ENCODE data around the gene RAP2A.

RAP2A gene

DNA sequence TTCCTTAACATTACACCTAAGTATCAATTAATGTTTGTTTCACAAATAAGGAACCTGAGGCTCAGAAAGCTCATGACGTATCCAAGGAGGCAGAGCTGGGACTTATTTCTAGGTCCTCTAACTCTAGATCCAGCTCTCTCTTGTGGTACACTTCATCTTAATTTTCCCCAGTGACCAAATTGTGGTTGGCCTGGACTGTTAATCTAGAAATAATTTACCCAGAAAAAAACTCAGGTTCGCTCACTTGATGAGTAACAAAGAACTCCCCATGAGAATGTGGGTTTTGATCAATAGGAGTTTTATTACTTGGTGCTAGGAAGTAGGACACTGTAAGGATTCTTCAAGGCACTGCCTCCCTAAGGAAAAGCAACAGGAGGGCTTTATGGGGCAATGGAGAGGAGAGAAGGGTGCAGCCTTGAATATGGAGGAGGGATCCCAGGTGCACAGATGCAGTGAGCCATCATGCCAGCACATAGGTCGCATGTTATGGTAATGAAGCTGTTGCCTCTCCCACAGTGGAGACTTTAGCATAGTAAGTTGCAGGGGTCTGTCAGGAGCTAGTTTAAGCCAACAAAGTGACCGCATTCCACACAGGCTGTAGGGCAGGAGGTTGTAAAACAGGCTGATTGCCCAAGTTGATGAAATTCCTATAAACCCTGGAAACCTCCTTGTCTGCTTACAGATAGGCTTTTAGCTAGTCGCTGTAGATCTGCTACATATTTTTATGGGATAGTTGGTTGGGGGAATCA, 14.7 kb downstream of the RAP2A start:
- no peak overlapping the region for H3K9ac ChIP-seq (ENCODE audit: low read depth, low read length)
- H3K9me3 ChIP-seq (ENCODE audit: control insufficient read depth, insufficient read depth, low read length): peaks cover 3% of the 10 kb centered on the region; the same call in 1 of the 2 replicates
- H3K4me1 ChIP-seq (ENCODE audit: insufficient read depth, low read length): peaks cover 6% of the 10 kb centered on the region; the same call in 1 of the 2 replicates
- H3K36me3 ChIP-seq (ENCODE audit: insufficient read depth, low read length): no peaks in the 10 kb centered on the region; the same call in 1 of the 2 replicates

DNA sequence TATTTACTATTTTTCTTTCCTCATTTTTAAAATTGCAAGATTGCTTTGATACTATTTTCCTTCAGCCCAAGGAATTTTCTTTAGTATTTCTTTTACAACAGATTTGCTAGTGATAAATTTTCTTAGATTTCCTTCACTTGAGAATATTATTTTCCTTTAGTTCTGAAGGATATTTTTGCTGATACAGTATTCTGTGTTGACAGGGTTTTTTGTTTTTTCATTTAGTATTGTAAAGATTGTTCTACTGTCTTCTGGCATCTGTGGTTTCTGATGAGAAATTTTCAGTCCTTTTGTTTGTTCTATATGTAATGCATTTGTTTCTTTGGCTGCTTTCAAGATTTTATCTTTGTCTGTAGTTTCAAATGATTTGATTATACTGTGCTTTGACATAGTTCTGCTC, 20.7 kb downstream of the RAP2A start:
- Histone ChIP-seq H3K36me3 (ENCODE audit: insufficient read depth, low read length) (no peaks in the 10 kb centered on the region; the same call in 1 of the 2 replicates), H3K4me1 (ENCODE audit: insufficient read depth, low read length) (no peaks in the 10 kb centered on the region), H3K9ac (ENCODE audit: low read depth, low read length) (no peak overlapping the region), H3K9me3 (ENCODE audit: control insufficient read depth, insufficient read depth, low read length) (peaks cover 6% of the 10 kb centered on the region; the same call in 1 of the 2 replicates)

DNA sequence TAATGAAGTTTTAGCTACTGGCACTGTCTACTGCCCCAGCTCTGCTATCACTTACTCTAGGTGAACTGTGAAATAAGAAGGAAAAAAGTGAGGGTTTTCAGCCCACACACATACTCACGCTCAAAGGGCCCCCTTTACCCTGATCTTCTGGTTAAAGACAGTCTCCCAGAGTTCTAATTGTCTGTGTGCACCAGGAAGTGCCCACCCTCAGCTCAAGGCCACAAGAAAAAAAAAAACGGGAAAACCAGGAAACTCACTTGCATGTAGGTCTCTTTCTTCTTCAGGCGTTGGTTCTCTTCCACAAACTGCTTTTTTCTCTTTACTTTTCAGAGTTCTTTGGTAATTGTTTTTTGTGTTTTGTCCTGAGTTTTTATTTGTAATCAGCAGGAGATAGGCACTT, 22.1 kb downstream of the RAP2A start:
- no peak overlapping the region for H3K9ac ChIP-seq (ENCODE audit: low read depth, low read length)
- peaks cover 6% of the 10 kb centered on the region; the same call in 1 of the 2 replicates for H3K9me3 ChIP-seq (ENCODE audit: control insufficient read depth, insufficient read depth, low read length)
- H3K36me3 ChIP-seq (ENCODE audit: insufficient read depth, low read length): no peaks in the 10 kb centered on the region
- no peaks in the 10 kb centered on the region for H3K4me1 ChIP-seq (ENCODE audit: insufficient read depth, low read length)

DNA sequence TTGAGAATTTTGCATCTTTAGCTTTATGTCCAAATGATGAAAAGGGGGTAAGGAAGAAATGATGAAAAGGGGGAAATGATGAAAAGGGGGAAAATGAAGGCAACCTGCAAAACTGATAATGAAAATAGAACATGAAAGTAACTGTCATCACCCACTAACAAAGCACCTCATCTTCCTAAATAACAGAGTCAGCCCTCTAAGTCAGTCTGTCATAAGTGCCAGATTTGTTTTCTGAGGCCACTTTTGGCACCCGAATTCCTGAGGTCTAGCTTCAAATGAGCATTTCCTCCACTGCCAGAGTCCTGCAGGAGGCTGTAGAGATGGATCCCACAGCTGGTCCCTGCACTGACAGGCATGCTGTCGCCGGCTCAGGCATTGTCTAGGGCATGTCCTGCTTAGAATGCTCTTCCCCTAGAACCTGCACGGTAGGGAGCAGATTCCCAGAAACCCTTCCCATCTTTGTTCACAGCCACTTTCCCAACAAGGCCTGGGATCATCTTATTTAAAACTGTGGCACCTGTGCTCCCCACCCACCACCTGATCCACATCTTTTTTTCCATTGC, 25.3 kb downstream of the RAP2A start:
- Histone ChIP-seq H3K36me3 (ENCODE audit: insufficient read depth, low read length) (no peaks in the 10 kb centered on the region), H3K4me1 (ENCODE audit: insufficient read depth, low read length) (no peaks in the 10 kb centered on the region), H3K9me3 (ENCODE audit: control insufficient read depth, insufficient read depth, low read length) (no peaks in the 10 kb centered on the region), H3K9ac (ENCODE audit: low read depth, low read length) (no peak overlapping the region)

DNA sequence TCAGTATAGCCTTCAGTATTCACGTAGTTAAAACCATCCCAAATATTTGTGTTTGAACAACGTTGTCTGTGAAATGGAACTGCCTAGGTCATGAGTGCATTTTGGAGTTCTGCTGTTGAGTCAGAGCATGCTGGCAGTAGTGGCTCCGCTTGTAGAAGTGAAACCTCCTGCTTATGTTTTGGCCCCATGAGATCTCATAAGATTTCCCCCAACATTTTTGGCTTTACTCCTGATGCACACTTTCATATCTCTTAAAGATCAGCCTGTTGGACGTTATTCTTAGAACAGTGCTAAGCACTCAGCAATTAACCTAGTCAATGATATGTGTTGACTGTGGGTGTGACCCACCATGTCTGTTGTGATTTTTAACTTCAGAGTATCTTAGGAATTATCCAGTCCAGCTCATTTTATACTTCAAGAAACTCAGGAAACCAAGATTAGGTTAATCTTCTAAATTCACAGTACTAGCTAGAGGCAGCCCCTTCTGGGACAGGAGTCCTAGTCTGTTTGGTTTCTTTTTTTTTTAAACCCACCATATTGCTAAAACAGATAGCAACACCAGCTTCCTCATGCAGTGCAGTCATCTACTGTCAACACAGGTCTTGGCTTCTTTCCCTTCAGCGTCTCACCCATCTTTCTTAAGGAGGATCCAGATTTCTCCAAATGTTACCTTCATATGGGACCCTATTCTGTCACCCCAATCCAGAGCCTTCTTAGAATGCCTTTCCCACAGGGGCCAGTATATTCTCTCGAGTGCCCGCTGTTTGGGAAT, 26.2 kb downstream of the RAP2A start:
- H3K9ac ChIP-seq (ENCODE audit: low read depth, low read length): no peak overlapping the region
- no peaks in the 10 kb centered on the region for H3K36me3 ChIP-seq (ENCODE audit: insufficient read depth, low read length)

DNA sequence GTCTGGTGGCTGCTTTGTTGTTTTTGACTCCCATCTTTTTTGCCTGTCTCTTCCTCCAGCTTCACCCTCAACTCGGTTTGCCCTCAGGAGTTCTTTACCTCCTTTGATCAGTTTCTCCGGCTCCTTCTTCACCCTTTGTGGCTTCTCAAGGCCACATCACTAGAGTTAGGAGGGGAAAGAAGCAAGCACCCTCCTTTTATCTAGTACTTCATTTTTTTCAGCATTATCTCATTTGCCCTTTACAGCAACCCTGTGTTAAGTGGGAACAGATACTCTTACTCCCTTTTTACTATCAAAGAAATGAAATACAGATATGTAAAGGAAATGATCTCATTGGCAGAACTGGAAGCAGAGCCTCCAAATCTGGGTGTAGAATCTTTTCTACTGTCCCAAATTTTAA, 26.9 kb downstream of the RAP2A start:
- no peaks in the 10 kb centered on the region for H3K36me3 ChIP-seq (ENCODE audit: insufficient read depth, low read length)
- no peaks in the 10 kb centered on the region for H3K4me1 ChIP-seq (ENCODE audit: insufficient read depth, low read length)
- H3K9ac ChIP-seq (ENCODE audit: low read depth, low read length): no peak overlapping the region
- no peaks in the 10 kb centered on the region for H3K9me3 ChIP-seq (ENCODE audit: control insufficient read depth, insufficient read depth, low read length)

More for the DNA sequence above, 26.2 kb downstream of the RAP2A start:
- no peaks in the 10 kb centered on the region for H3K9me3 ChIP-seq (ENCODE audit: control insufficient read depth, insufficient read depth, low read length)
- no peaks in the 10 kb centered on the region for H3K4me1 ChIP-seq (ENCODE audit: insufficient read depth, low read length)

DNA sequence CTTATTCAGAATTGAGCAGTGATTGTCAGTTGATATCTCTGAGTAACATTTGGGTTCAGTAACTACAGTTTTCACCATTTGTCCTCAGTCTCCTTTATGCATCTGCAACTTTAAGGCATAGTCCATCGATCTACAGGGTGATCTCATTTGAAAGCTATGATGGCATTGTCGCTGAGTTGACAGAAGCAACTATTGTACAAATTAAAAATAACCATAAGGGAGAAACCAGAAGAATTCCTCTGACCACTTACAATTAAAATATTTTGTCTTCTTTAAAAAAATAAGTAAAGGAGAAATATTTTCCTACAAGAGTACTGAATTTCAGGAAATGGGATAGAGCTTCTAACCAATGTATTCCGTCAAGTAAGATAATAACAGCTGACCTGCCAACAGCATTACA, 30.6 kb downstream of the RAP2A start:
- Histone ChIP-seq H3K9ac (ENCODE audit: low read depth, low read length) (no peak overlapping the region), H3K9me3 (ENCODE audit: control insufficient read depth, insufficient read depth, low read length) (no peaks in the 10 kb centered on the region), H3K4me1 (ENCODE audit: insufficient read depth, low read length) (no peaks in the 10 kb centered on the region), H3K36me3 (ENCODE audit: insufficient read depth, low read length) (no peaks in the 10 kb centered on the region)

DNA sequence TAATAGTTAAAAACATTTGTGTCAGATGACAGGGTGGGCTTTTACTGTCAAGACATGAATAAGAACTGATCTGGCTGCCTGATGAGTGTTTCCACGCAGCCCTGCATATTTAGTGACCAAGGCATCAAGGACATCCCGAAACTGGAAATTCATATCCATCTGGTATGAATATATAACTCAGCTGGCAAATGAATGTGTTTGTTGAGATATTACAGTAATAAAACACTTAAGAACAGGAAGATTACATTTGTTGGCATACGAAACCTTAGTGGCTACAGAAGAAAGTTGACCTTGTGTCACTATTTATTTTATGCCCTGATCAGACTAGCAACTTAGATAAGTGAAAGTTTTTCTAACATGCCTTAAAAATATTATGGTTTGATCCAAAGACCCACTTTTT, 32.8 kb downstream of the RAP2A start:
- H3K4me1 ChIP-seq (ENCODE audit: insufficient read depth, low read length): no peaks in the 10 kb centered on the region
- H3K36me3 ChIP-seq (ENCODE audit: insufficient read depth, low read length): no peaks in the 10 kb centered on the region
- H3K9me3 ChIP-seq (ENCODE audit: control insufficient read depth, insufficient read depth, low read length): no peaks in the 10 kb centered on the region
- no peak overlapping the region for H3K9ac ChIP-seq (ENCODE audit: low read depth, low read length)

DNA sequence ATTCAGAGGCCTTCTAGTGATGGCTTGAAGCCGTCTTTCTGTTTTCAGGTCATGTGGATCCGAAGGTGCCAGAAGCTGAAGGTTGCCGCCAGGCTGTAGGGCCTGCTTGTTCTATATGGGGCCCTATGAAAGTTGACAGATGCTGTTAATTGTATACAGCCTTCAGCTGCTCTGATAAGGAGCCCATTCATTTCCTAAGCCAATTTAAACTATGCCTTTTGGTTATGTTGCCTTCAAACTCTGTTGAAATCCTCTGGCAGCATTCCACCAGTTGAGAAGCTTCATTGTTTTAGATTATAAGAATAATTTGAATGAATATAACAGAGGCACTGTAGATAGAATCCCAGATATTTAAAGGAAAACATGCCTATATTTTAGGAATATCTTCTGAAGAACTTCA, 34.4 kb downstream of the RAP2A start:
- H3K9ac ChIP-seq (ENCODE audit: low read depth, low read length): no peak overlapping the region
- H3K36me3 ChIP-seq (ENCODE audit: insufficient read depth, low read length): no peaks in the 10 kb centered on the region
- no peaks in the 10 kb centered on the region for H3K4me1 ChIP-seq (ENCODE audit: insufficient read depth, low read length)
- no peaks in the 10 kb centered on the region for H3K9me3 ChIP-seq (ENCODE audit: control insufficient read depth, insufficient read depth, low read length)

DNA sequence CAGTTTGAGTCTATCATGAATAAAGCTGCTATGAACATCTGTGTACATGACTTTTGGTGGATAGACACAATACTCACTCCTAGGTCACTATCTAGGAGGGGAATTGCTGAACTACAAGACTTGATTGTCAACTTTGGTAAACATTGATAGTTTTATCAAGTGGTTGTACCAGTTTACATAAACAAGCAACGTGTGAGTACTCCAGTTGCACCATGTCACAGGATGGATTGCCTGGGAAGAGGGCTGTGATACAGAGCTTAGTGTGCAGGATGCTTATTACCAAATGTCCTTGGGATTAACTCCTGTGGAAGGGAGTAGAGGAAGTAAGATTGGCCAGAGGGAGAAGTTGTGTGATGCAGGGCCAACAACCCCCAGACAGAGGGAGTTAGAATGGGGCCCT, 37.7 kb downstream of the RAP2A start:
- Histone ChIP-seq H3K36me3 (ENCODE audit: insufficient read depth, low read length) (no peaks in the 10 kb centered on the region), H3K4me1 (ENCODE audit: insufficient read depth, low read length) (no peaks in the 10 kb centered on the region), H3K9me3 (ENCODE audit: control insufficient read depth, insufficient read depth, low read length) (no peaks in the 10 kb centered on the region), H3K9ac (ENCODE audit: low read depth, low read length) (no peak overlapping the region)

DNA sequence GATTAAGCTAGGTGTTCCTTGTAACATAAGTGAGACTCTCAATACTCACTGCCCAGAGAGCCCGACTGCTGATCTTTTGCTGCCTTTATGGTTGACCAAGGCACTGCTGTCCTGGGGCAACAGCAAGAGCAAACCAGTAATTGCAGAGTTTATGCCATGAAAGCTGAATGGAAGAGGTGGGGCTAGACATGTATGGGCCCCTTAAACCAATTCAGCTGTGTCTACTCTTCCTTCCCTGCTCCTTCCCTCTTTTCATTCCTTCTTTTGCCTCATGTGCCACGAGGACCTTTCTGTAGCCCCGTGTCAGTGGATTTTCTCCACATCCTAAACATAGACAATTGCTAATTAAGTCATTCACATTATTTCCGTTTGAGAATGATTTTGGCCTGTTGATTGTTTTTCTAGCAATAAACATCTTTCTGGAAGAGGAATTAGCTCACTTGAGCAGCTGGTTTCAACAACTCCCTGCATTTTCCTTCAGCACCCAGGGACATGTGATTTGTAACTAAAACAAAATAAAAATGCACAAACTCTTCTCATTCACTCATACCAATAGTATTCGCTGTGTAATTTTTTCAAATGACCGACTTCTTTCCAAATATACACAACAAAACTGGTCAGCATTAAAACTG, 40.5 kb downstream of the RAP2A start:
- Histone ChIP-seq H3K4me1 (ENCODE audit: insufficient read depth, low read length) (peaks cover 4% of the 10 kb centered on the region; the same call in 1 of the 2 replicates), H3K36me3 (ENCODE audit: insufficient read depth, low read length) (no peaks in the 10 kb centered on the region), H3K9me3 (ENCODE audit: control insufficient read depth, insufficient read depth, low read length) (no peaks in the 10 kb centered on the region)

DNA sequence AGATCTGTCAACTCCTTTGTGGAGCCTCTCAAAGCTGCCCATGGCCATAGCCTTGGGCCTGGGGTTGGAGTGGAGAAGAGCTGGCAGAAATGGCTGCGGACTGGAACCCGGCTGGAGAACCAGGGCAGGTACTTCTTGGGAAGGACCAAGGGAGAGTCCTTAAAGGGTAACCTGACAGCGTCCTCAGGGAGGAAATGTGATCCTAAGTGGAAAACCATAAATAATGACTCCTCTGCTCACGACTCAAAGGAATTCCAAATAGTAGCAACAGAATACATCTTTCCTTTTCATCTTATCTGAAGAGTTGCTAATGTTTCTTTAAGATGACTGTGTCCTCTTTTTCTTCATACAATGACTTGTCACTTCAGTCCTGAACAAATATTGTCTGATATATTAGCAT, 41.0 kb downstream of the RAP2A start:
- Histone ChIP-seq H3K4me1 (ENCODE audit: insufficient read depth, low read length) (peaks cover 7% of the 10 kb centered on the region; the same call in 1 of the 2 replicates), H3K9ac (ENCODE audit: low read depth, low read length) (no peak overlapping the region), H3K9me3 (ENCODE audit: control insufficient read depth, insufficient read depth, low read length) (no peaks in the 10 kb centered on the region), H3K36me3 (ENCODE audit: insufficient read depth, low read length) (no peaks in the 10 kb centered on the region)

More for the DNA sequence above, 40.5 kb downstream of the RAP2A start:
- H3K9ac ChIP-seq (ENCODE audit: low read depth, low read length): no peak overlapping the region

DNA sequence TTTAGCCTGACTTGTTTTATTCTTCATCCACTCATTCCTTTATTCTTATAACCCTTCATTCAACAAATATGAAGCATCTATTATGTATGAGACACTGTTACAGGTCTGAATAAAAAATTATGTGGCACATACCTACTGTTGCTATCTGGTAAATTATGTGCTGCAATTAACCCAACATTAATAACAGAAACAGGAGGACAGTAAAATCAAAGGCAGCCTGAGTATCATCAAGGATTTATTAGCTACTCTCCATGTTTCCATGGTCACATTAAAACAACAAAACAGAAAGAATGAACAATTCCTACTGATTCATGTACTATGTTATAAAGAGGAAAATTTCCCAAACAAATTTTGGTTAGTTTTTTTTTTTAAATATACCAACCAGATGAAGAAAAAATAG, 43.9 kb downstream of the RAP2A start:
- H3K9me3 ChIP-seq (ENCODE audit: control insufficient read depth, insufficient read depth, low read length): no peaks in the 10 kb centered on the region
- H3K4me1 ChIP-seq (ENCODE audit: insufficient read depth, low read length): peaks cover 7% of the 10 kb centered on the region; the same call in 1 of the 2 replicates
- H3K9ac ChIP-seq (ENCODE audit: low read depth, low read length): no peak overlapping the region
- no peaks in the 10 kb centered on the region; the same call in 1 of the 2 replicates for H3K36me3 ChIP-seq (ENCODE audit: insufficient read depth, low read length)

DNA sequence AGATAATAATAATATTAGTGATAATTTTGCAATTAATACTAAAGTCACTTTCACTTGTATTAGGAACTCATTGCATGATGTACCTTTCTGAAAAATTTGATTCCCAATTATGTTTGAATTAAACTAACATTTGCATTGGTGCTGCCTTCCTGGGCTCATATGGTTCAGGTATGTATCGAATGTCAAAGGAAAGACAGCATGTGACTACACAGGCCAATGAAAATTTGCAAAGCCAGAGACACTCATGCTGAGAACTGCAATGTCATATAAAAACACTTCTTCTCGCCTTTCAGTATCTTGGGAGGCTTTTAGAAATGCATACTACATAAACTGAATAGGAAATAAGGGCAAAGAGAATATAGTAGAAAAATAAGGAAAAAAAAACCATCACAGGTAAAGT, 44.3 kb downstream of the RAP2A start:
- Histone ChIP-seq H3K9me3 (ENCODE audit: control insufficient read depth, insufficient read depth, low read length) (no peaks in the 10 kb centered on the region), H3K36me3 (ENCODE audit: insufficient read depth, low read length) (no peaks in the 10 kb centered on the region; the same call in 1 of the 2 replicates), H3K9ac (ENCODE audit: low read depth, low read length) (no peak overlapping the region), H3K4me1 (ENCODE audit: insufficient read depth, low read length) (peaks cover 7% of the 10 kb centered on the region; the same call in 1 of the 2 replicates)

Measured in ES-I3 (cell line).